Pancreas (tissue), 10 donors: ENCODE results near the gene HVCN1. TPM values are rescaled to one million over a fixed set of nuclear protein-coding genes. Genes with fewer than 3 reads are reported as not detected.

Experiments used
- ATAC-seq, 4 donors: fragments of 200-7000 bp; cut with Tn5 transposase; one replicate each; pipeline versions ENCODE4 v1.8.0 to v1.9.1; 2020; ENCODE audit warnings: mild to moderate bottlenecking in 4 of 4, moderate library complexity in 4 of 4
- DNase-seq, 6 donors: peaks; one replicate each; pipeline ENCODE4 v3.0.0-alpha.2; 2020
- FAIRE-seq: peaks from 2 replicates; lab custom pipeline; 2012; peaks lifted over from hg19 to GRCh38; lab: Jason Lieb, UNC
- H3K27ac ChIP-seq, 4 donors: fragments of 200-600 bp; sonication (generic); 1 replicate in 3 of 4; 2 replicates in 1 of 4; pipeline versions ENCODE4 v1.5.0 to v1.8.0; 2020
- H3K27me3 ChIP-seq, 4 donors: fragments of 200-600 bp; one replicate each; pipeline ENCODE4 v1.8.0; 2021
- H3K36me3 ChIP-seq, 3 donors: fragments of 200-600 bp; sonication (generic) in 1 of 3; one replicate each; pipeline versions ENCODE4 v1.5.0 to v1.8.0; 2020 to 2021
- H3K4me1 ChIP-seq, 3 donors: fragments of 200-600 bp; one replicate each; pipeline ENCODE4 v1.8.0; 2021
- H3K4me3 ChIP-seq, 4 donors: fragments of 200-600 bp; sonication (generic) in 2 of 4; one replicate each; pipeline versions ENCODE4 v1.5.0 to v1.8.0; 2020 to 2021
- H3K9me3 ChIP-seq, 4 donors: fragments of 200-600 bp; one replicate each; pipeline ENCODE4 v1.8.0; 2021
- WGBS, 2 donors: extraction: QIAGEN DNeasy Blood & Tissue Kit; methylation state at CpG; one replicate each; pipeline ENCODE4 v1.1.7; 2013; 5-methylcytosine and 5-hydroxymethylcytosine counted together
- intact Hi-C, 3 donors: fragments of 100-400 bp; cut with DNase I; formaldehyde crosslinking; loops; one replicate each; pipeline versions ENCODE4 v1.11.1 to v1.14.2; 2022
- polyA plus RNA-seq, 2 donors: library from polyadenylated mRNA; stranded (reverse); fragments of 200-250 nt; gene quantifications; one replicate each; pipeline ENCODE4 v1.2.3, GENCODE V29; 2013
- total RNA-seq, 6 donors: library from RNA; stranded (reverse); fragmentation: NEBNext Ultra II Directional in 4 of 6; extraction: Animal tissue kit (Norgen Biotek cat#: 25700) in 4 of 6; gene quantifications; one replicate each; pipeline versions ENCODE4 v1.2.1 to v1.2.4, GENCODE V29; 2021 to 2023
- TF ChIP-seq, protein P1 (sequence below), 4 donors: fragments of 200-600 bp; sonication (generic) in 3 of 4; IDR thresholded peaks; one replicate each; pipeline versions ENCODE4 v1.5.0 to v1.8.0; 2021; ENCODE audit warnings: antibody characterized with exemption in 4 of 4
- donor health status: healthy with polysubstance abuse.
- donor health status: DM: no; HTN: no; CAD: no; lungs with moderate emphysema.
- donor health status: DM: no; HTN: no; CAD: no.
- donor health status: control.
- donor health status: control.
- donor health status: Bipolar disorder and iron deficiency.
- donor health status: DM: yes; HTN: yes; CAD: no.
- donor health status: DM: no; HTN: no; CAD: no.
- donor health status: DM: no; HTN: no; CAD: no.
- donor health status: DM: yes; HTN: yes; CAD: no.

HVCN1 gene
- total and polyA plus RNA-seq, 8 donors: 0.42 to 5.2 (median 1.3) TPM

DNA sequence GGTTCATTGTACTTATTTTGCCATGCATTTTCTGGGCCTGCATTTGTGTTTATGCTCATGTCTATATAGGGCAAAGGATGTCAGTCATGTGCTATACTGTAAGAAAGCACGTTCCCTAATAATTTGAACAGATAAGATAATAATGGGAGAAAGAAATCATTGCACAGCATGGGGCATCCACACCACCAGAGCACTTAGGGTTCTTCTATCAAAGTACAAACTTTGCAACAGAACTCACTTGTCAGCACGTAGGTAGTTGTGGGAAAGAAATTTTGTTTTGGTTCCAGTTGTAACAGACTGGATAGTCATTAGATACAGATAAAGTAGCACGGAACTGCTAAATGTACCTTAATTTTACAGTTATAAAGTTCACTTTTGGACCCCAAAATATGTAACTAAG lies 43.7 kb upstream of the HVCN1 start:
- no peak for ATAC-seq
- TF ChIP-seq, protein P1, sequence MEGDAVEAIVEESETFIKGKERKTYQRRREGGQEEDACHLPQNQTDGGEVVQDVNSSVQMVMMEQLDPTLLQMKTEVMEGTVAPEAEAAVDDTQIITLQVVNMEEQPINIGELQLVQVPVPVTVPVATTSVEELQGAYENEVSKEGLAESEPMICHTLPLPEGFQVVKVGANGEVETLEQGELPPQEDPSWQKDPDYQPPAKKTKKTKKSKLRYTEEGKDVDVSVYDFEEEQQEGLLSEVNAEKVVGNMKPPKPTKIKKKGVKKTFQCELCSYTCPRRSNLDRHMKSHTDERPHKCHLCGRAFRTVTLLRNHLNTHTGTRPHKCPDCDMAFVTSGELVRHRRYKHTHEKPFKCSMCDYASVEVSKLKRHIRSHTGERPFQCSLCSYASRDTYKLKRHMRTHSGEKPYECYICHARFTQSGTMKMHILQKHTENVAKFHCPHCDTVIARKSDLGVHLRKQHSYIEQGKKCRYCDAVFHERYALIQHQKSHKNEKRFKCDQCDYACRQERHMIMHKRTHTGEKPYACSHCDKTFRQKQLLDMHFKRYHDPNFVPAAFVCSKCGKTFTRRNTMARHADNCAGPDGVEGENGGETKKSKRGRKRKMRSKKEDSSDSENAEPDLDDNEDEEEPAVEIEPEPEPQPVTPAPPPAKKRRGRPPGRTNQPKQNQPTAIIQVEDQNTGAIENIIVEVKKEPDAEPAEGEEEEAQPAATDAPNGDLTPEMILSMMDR (IDR thresholded peaks at IDR 0.05): no peak

DNA sequence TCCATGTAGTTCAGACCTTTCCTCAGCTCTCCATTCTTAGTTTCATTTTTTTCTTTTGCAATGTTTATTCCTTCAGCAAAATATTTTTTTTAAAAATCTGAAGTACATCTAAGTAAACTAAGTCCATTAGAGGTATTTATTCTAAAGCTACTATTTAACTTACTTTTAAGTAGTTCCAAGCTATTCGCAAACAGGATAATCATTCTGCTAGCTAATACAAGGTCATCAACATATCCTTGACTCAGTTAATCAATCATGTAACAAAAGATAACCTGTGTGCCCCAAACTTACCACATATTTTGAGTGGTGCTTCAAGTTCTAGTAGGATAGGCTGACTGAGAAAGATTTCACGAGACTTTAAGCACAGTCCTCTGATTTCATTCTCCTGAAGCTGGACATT lies 42.6 kb upstream of the HVCN1 start:
- Histone ChIP-seq H3K36me3 (peaks cover 7 to 43% (median 15%) of the 10 kb centered on the region in 3 donors), H3K27ac (no peak overlapping the region), H3K9me3 (no peaks in the 10 kb centered on the region), H3K4me3 (no peak overlapping the region), H3K4me1 (peaks cover 22 to 28% (median 25%) of the 10 kb centered on the region in 3 donors), H3K27me3 (no peaks in the 10 kb centered on the region)
- intact Hi-C loops: no loop called here
- ATAC-seq (no peak), FAIRE-seq (no peak), DNase-seq (no peak)
- 21 to 28% methylated on average over 2 of the region's 2 CpGs for WGBS, 2 donors
- TF ChIP-seq, protein P1 (IDR thresholded peaks at IDR 0.05): no peak

More for the DNA sequence above, 43.7 kb upstream of the HVCN1 start:
- intact Hi-C loops: no loop called here
- FAIRE-seq (no peak), DNase-seq (no peak)
- H3K27ac ChIP-seq: no peak overlapping the region
- no peak overlapping the region for H3K4me3 ChIP-seq
- peaks cover 7 to 32% (median 15%) of the 10 kb centered on the region in 3 donors for H3K36me3 ChIP-seq
- peaks cover 22 to 28% (median 25%) of the 10 kb centered on the region in 3 donors for H3K4me1 ChIP-seq
- H3K9me3 ChIP-seq: no peaks in the 10 kb centered on the region
- no peaks in the 10 kb centered on the region for H3K27me3 ChIP-seq
- WGBS, 2 donors: 20 to 22% methylated on average over 3 of the region's 3 CpGs

DNA sequence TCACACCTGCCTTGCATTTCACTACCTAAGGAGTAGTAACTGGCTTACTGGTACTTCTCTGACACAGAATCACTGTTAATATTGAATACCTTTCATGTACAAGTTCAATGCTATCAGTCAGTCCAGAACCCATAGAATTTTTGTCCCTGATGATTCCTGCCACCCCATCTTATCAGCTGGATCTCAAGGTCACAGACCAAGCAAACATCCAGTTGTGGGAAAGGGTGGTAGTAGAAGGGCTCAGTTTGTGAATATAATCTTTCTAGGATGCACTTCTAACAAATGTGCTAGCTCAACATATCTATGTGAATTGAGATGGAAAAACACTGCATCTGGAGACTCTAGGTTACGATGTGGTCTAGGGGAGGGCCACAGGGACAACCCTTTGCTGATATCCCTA lies 39.7 kb upstream of the HVCN1 start:
- Histone ChIP-seq H3K4me1 (peaks cover 19 to 22% (median 20%) of the 10 kb centered on the region in 3 donors), H3K4me3 (no peak overlapping the region), H3K9me3 (no peaks in the 10 kb centered on the region), H3K27me3 (no peaks in the 10 kb centered on the region), H3K36me3 (peaks cover 7 to 57% (median 23%) of the 10 kb centered on the region in 3 donors), H3K27ac (no peak overlapping the region)
- 89 to 100% methylated on average over 1 of the region's 1 CpG for WGBS, 2 donors
- ATAC-seq (no peak), FAIRE-seq (no peak), DNase-seq (no peak)
- intact Hi-C loops: no loop called here
- TF ChIP-seq, protein P1 (IDR thresholded peaks at IDR 0.05): no peak

DNA sequence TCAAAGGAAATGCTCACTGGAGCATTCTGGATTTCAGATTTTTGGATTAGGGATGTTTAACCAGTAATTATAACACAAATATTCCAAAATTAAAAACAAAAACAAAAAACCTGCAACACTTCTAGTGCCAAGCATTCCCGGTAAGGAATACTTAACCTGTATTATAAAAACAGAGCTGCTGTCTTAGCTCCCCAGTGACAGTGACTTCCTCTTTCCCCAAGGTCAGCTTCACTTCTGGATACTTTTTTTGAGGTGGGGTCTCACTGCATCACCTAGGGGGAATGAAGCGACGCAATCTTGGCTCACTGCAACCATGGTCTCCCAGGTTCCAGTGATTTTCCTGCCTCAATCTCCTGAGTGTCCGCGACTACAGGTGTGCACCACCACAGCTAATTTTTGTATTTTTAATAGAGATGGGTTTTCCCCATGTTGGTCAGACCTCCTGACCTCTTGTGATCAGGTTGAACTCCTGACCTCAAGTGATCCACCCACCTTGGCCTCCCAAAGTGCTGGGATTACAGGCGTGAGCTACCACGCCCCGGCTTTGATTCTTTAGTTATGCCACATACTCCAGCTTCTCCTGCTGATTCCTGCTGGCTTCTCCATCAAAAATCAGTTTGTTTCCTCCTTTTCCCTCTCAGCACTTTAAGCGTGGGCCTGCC lies 37.9 kb upstream of the HVCN1 start:
- FAIRE-seq (no peak), ATAC-seq (no peak), DNase-seq (no peak)
- intact Hi-C loops: no loop called here
- Histone ChIP-seq H3K4me3 (no peak overlapping the region), H3K36me3 (peaks cover 7 to 74% (median 31%) of the 10 kb centered on the region in 3 donors), H3K4me1 (peaks cover 6 to 9% (median 7%) of the 10 kb centered on the region in 3 donors), H3K9me3 (no peaks in the 10 kb centered on the region), H3K27ac (no peak overlapping the region), H3K27me3 (no peaks in the 10 kb centered on the region)
- WGBS, 2 donors: 95 to 96% methylated on average over 9 of the region's 9 CpGs
- TF ChIP-seq, protein P1 (IDR thresholded peaks at IDR 0.05): no peak

DNA sequence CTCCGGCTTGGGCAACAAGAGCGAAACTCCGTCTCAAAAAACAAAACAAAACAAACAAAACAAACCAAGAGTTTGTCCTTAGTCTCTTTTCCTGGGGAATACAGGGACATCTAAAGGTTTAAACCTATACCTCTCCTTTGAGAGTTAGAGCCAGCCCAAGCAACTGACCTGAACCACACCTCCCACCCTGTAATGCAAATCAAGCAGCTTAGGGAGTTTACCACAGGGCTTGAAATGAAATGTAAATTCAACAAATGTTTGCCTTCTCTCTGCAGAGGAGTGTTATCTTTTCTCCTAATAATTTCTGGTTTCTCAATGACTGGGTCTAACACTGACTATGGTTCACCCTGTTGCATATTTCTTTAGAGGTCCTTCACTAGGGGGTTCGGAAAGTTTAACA lies 37.1 kb upstream of the HVCN1 start:
- FAIRE-seq (no peak), DNase-seq (no peak), ATAC-seq (no peak)
- H3K4me1 ChIP-seq: peaks cover 0 to 1% (median 0%) of the 10 kb centered on the region in 3 donors
- H3K4me3 ChIP-seq: no peak overlapping the region
- no peaks in the 10 kb centered on the region for H3K9me3 ChIP-seq
- no peaks in the 10 kb centered on the region for H3K27me3 ChIP-seq
- TF ChIP-seq, protein P1 (IDR thresholded peaks at IDR 0.05): no peak
- no peak overlapping the region for H3K27ac ChIP-seq
- intact Hi-C loops: no loop called here
- peaks cover 7 to 79% (median 39%) of the 10 kb centered on the region in 3 donors for H3K36me3 ChIP-seq
- 95 to 99% methylated on average over 4 of the region's 4 CpGs for WGBS, 2 donors
